Sigmoid colon (tissue), 4 donors: ENCODE measurements around the gene TJAP1.
"Not testable (repeated sequence)": the region's sequence is repeated elsewhere in the genome, so short reads cannot be mapped to it uniquely, and the experiment has no call there.

ENCODE experiments used
- EP300 ChIP-seq, 4 donors: sonication (generic); formaldehyde crosslinking; IDR thresholded peaks; one replicate each; pipeline ENCODE4 v1.6.1; 2017; ENCODE audit warnings: antibody characterized with exemption in 4 of 4
- POLR2A ChIP-seq, 2 donors: fragments of 450-650 bp; IDR thresholded peaks; one replicate each; pipeline ENCODE4 v1.6.1; 2016; ENCODE audit warnings: antibody characterized with exemption in 2 of 2, mild to moderate bottlenecking in 2 of 2, moderate library complexity in 2 of 2
- POLR2AphosphoS5 ChIP-seq, 4 donors: sonication (generic); formaldehyde crosslinking; IDR thresholded peaks; one replicate each; pipeline ENCODE4 v1.6.1; 2017; ENCODE audit warnings: antibody characterized with exemption in 4 of 4
- TF ChIP-seq, protein P1 (sequence below), 4 experiments: fragments of 450-650 bp in 3 of 4; fragments of 200-600 bp in 1 of 4; IDR thresholded peaks; one replicate each; pipeline ENCODE4 v1.5.1; 2016 to 2019; ENCODE audit warnings: antibody characterized with exemption in 4 of 4, mild to moderate bottlenecking in 3 of 4, moderate library complexity in 2 of 4

DNA sequence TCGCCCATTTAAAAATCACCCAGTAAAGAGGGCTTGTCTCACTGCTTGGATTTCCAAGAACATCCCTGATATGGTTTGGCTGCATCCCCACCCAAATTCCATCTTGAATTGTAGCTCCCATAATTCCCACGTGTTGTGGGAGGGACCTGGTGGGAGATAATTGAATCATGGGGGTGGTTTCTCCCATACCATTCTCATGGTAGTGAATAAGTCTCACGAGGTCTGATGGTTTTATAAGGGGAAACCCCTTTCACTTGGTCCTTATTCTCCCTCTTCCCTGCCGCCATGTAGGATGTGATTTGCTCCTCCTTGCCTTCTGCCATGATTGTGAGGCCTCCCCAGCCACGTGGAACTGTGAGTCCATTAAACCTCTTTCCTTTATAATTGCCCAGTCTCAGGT, 10.1 kb upstream of the TJAP1 start:
- not testable (repeated sequence) for TF ChIP-seq EP300, POLR2A, POLR2AphosphoS5 (IDR thresholded peaks at IDR 0.05)
- TF ChIP-seq, protein P1, sequence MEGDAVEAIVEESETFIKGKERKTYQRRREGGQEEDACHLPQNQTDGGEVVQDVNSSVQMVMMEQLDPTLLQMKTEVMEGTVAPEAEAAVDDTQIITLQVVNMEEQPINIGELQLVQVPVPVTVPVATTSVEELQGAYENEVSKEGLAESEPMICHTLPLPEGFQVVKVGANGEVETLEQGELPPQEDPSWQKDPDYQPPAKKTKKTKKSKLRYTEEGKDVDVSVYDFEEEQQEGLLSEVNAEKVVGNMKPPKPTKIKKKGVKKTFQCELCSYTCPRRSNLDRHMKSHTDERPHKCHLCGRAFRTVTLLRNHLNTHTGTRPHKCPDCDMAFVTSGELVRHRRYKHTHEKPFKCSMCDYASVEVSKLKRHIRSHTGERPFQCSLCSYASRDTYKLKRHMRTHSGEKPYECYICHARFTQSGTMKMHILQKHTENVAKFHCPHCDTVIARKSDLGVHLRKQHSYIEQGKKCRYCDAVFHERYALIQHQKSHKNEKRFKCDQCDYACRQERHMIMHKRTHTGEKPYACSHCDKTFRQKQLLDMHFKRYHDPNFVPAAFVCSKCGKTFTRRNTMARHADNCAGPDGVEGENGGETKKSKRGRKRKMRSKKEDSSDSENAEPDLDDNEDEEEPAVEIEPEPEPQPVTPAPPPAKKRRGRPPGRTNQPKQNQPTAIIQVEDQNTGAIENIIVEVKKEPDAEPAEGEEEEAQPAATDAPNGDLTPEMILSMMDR (IDR thresholded peaks at IDR 0.05): not testable (repeated sequence)
